ENCODE results near the gene B3GAT1.

GRCh38 chr11:134383576-134384221, 28.3 kb downstream of the B3GAT1 start:
- TF ChIP-seq EZH2 (optimal IDR thresholded peaks at IDR 0.05; ENCODE audit: low read depth, low read length) (no peak), EZH2phosphoT487 (IDR thresholded peaks at IDR 0.05; ENCODE audit: low read length) (no peak)
- TF ChIP-seq, protein P1, sequence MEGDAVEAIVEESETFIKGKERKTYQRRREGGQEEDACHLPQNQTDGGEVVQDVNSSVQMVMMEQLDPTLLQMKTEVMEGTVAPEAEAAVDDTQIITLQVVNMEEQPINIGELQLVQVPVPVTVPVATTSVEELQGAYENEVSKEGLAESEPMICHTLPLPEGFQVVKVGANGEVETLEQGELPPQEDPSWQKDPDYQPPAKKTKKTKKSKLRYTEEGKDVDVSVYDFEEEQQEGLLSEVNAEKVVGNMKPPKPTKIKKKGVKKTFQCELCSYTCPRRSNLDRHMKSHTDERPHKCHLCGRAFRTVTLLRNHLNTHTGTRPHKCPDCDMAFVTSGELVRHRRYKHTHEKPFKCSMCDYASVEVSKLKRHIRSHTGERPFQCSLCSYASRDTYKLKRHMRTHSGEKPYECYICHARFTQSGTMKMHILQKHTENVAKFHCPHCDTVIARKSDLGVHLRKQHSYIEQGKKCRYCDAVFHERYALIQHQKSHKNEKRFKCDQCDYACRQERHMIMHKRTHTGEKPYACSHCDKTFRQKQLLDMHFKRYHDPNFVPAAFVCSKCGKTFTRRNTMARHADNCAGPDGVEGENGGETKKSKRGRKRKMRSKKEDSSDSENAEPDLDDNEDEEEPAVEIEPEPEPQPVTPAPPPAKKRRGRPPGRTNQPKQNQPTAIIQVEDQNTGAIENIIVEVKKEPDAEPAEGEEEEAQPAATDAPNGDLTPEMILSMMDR (IDR thresholded peaks at IDR 0.05; ENCODE audit: low read length): no peak
